Suprapubic skin (tissue), 4 donors: ENCODE measurements around the gene WIPF2.

Experiments used
- CTCF ChIP-seq, 2 donors: fragments of 200-600 bp in 1 of 2; fragments of 450-650 bp in 1 of 2; sonication (generic) in 1 of 2; IDR thresholded peaks; one replicate each; pipeline ENCODE4 v1.5.1; 2016 to 2019; ENCODE audit warnings: antibody characterized with exemption in 2 of 2, mild to moderate bottlenecking in 1 of 2, moderate library complexity in 1 of 2
- EP300 ChIP-seq: sonication (generic); formaldehyde crosslinking; IDR thresholded peaks from one replicate; pipeline ENCODE4 v1.6.1; 2017; ENCODE audit warnings: antibody characterized with exemption
- POLR2AphosphoS5 ChIP-seq, 3 donors: sonication (generic); formaldehyde crosslinking; IDR thresholded peaks; one replicate each; pipeline ENCODE4 v1.6.1; 2017; ENCODE audit warnings: antibody characterized with exemption in 3 of 3

GRCh38 chr17:40309031-40309948 is 90.2 kb downstream of the WIPF2 start, which contains the start of gene RARA:
- no peak for TF ChIP-seq POLR2AphosphoS5 (IDR thresholded peaks at IDR 0.05)
- TF ChIP-seq CTCF (IDR thresholded peaks at IDR 0.05), result no peak
- TF ChIP-seq EP300, result no peak
